Heart left ventricle (tissue), 13 donors: Measurements from ENCODE around the gene RNF19B.

ENCODE experiments used
- POLR2A ChIP-seq, 2 donors: fragments of 450-650 bp; IDR thresholded peaks; one replicate each; pipeline ENCODE4 v1.6.1; 2017; ENCODE audit warnings: antibody characterized with exemption in 2 of 2, mild to moderate bottlenecking in 2 of 2, moderate library complexity in 2 of 2
- TF ChIP-seq, protein P1 (sequence below), 12 donors: fragments of 200-600 bp; sonication (generic) in 4 of 12; IDR thresholded peaks; one replicate each; pipeline versions ENCODE4 v1.5.0 to v1.8.0; 2018 to 2022; ENCODE audit warnings: antibody characterized with exemption in 12 of 12, mild to moderate bottlenecking in 5 of 12
- donor health status: ischemic (EF 13 %, LVEDD 7.1; RV severe dilation, severe dysfunction).
- donor health status: DM: no; HTN: yes; CAD: no.
- donor health status: DM: no; HTN: no; CAD: no.
- donor health status: ischemic (EF 25% LVEDD 6.9; RV normal size, moderate dysfunction).
- donor health status: ischemic (EF 25% LVEDD 5.7; RV mildly dilated, moderate dysfunction).
- donor health status: ischemic (EF 35%, LVEDD 5.7; RV mildly dilated, moderate dysfunction).
- donor health status: nonischemic (EF 11% LVEDD 7.7; RV severe dilation, severe dysfunction).
- donor health status: DM: yes; HTN: yes; CAD: no.
- donor health status: PGD.
- donor health status: ischemic (EF 29% LVEDD 5.4; RV normal size, mild dysfunction).
- donor health status: nonischemic (EF 23%, LVEDD 6.1; RV moderate dilation, normal function).

DNA sequence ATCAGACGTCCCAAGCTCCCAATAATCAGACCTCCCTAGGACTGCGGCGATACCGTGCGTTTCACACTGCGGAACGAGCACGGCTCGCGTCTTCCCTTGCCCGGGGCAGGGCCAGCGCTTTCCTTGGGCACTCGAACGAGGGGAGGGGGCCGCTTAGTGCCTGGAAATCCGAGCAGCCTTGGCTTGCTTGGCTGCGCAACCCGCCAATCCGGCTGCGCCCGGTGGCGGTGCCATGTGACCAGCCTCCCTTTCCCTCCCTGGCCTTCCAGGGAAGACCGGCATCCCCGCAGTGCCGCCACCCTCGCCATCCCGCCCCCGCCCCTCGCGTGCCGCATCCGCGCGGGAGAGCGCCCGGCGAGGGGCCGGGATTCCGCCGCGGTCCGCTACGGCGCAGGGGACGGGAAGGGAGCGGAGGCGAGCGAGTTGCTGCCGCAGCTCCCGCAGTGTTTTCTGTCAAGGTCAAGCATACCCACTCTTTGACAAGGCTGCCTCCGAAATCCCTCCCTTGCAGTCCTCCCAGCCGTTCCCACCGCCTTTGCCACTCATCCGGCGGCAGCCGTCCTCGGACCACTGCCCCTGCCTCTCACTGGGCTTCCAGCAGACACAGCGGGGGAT is 8.3 kb upstream of the RNF19B start:
- TF ChIP-seq POLR2A (IDR thresholded peaks at IDR 0.05) = no peak
- TF ChIP-seq, protein P1, sequence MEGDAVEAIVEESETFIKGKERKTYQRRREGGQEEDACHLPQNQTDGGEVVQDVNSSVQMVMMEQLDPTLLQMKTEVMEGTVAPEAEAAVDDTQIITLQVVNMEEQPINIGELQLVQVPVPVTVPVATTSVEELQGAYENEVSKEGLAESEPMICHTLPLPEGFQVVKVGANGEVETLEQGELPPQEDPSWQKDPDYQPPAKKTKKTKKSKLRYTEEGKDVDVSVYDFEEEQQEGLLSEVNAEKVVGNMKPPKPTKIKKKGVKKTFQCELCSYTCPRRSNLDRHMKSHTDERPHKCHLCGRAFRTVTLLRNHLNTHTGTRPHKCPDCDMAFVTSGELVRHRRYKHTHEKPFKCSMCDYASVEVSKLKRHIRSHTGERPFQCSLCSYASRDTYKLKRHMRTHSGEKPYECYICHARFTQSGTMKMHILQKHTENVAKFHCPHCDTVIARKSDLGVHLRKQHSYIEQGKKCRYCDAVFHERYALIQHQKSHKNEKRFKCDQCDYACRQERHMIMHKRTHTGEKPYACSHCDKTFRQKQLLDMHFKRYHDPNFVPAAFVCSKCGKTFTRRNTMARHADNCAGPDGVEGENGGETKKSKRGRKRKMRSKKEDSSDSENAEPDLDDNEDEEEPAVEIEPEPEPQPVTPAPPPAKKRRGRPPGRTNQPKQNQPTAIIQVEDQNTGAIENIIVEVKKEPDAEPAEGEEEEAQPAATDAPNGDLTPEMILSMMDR (IDR thresholded peaks at IDR 0.05) = no peak
